ENCODE measurements around the gene TXLNG. TPM values are rescaled to one million over a fixed set of nuclear protein-coding genes. Genes with fewer than 3 reads are reported as not detected.

The TXLNG gene
- total and polyA plus RNA-seq, 9 donors, result 14.0 to 27.7 (median 20.2) TPM

DNA sequence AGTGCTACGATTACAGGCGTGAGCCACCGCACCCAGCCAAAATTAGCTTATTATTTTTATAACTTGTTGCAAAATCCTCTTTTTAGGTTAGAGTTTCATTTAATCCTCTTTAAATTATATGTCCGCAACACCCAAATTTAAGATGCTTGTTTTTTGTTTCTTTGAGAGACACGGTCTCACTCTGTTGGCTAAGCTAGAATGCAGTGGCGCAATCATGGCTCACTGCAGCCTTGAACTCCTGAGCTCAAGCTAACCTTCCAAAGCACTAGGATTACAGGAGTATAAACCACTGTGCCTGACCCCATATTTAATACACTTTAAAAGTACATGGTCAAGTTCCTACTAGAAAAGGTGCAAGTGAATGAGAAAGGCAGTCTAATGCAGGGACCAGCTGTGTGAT lies 81.7 kb downstream of the TXLNG start:
- Histone ChIP-seq H3K4me3 (no peak overlapping the region), H3K4me1 (ENCODE audit: insufficient read depth) (peaks cover 11% of the 10 kb centered on the region), H3K9me3 (no peaks in the 10 kb centered on the region), H3K27me3 (no peaks in the 10 kb centered on the region), H3K36me3 (no peaks in the 10 kb centered on the region), H3K27ac (no peak overlapping the region)
- 86 to 90% (median 88%) methylated on average over 6 of the region's 6 CpGs for WGBS, 3 donors
- intact Hi-C loops (cut with DNase I), result no loop called here
- DNase-seq, result peak in 2 of 5 donors; percentile 43 to 58
- TF ChIP-seq POLR2A (IDR thresholded peaks at IDR 0.05), result no peak
- TF ChIP-seq EP300 (IDR thresholded peaks at IDR 0.05), result no peak
- TF ChIP-seq CTCF (IDR thresholded peaks at IDR 0.05), result no peak

GRCh38 chrX:16868920-16869319 lies 82.7 kb downstream of the TXLNG start:
- Histone ChIP-seq H3K27me3 (no peaks in the 10 kb centered on the region), H3K4me3 (peak overlapping the region; percentile 73), H3K4me1 (ENCODE audit: insufficient read depth) (peaks cover 11% of the 10 kb centered on the region), H3K9me3 (no peaks in the 10 kb centered on the region), H3K36me3 (no peaks in the 10 kb centered on the region), H3K27ac (peak overlapping the region in 1 of 2 donors; percentile 94)
- DNase-seq, result no peak
- intact Hi-C loops (cut with DNase I), result no loop called here
- TF ChIP-seq POLR2A (IDR thresholded peaks at IDR 0.05) (no peak), EP300 (IDR thresholded peaks at IDR 0.05) (no peak), CTCF (IDR thresholded peaks at IDR 0.05) (no peak)
- WGBS, 3 donors, result 33 to 44% (median 43%) methylated on average over 7 of the region's 7 CpGs

DNA sequence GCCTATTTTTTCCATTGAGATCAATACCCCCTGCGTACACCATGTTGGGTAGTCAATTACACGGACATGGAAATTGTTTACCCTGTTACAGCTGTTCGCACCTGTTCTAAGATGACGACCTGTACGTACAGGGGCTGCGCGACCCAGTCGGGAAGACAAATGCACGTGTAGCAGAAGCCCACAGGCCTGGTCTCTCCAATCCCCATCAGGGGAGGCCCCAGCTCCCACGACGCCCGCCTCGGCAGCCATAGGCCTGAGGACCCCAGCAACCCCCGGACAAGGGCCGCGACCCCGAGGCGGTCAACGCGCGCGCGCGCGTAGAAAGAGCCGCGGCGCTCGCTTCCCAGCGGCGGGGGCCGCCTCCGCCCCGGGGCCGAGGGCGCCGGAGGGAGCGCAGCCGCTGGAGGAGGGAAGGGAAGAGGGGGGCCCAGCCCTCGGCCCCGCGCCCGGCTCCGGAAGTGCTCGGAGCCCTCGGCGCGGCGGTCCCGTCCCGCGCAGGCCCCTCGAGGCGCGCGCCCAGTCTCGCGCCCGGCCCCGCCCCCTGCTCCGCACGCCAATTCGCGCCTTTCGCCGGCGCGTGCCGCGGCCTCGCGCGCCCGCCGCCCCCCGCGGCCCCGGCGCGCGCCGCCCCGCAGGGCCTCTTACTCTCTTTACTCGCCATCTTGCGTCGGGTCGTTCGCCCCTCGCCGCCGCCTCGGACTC lies 83.3 kb downstream of the TXLNG start:
- no peak for DNase-seq
- Histone ChIP-seq H3K9me3 (no peaks in the 10 kb centered on the region), H3K4me3 (peak overlapping the region; percentile 73), H3K27ac (peak overlapping the region; percentile 79 to 94), H3K36me3 (no peaks in the 10 kb centered on the region), H3K4me1 (ENCODE audit: insufficient read depth) (peaks cover 11% of the 10 kb centered on the region), H3K27me3 (no peaks in the 10 kb centered on the region)
- 2 to 11% (median 7%) methylated on average over 32 to 92 of the region's 92 CpGs for WGBS, 3 donors
- TF ChIP-seq CTCF (IDR thresholded peaks at IDR 0.05) (no peak), POLR2A (IDR thresholded peaks at IDR 0.05) (no peak), EP300 (IDR thresholded peaks at IDR 0.05) (no peak)
- intact Hi-C loops (cut with DNase I), result loop anchor here in 1 of 4 donors (10.0 kb wide), 1 partner anchor 505 kb away; the partner anchor contains the start of gene NHS

DNA sequence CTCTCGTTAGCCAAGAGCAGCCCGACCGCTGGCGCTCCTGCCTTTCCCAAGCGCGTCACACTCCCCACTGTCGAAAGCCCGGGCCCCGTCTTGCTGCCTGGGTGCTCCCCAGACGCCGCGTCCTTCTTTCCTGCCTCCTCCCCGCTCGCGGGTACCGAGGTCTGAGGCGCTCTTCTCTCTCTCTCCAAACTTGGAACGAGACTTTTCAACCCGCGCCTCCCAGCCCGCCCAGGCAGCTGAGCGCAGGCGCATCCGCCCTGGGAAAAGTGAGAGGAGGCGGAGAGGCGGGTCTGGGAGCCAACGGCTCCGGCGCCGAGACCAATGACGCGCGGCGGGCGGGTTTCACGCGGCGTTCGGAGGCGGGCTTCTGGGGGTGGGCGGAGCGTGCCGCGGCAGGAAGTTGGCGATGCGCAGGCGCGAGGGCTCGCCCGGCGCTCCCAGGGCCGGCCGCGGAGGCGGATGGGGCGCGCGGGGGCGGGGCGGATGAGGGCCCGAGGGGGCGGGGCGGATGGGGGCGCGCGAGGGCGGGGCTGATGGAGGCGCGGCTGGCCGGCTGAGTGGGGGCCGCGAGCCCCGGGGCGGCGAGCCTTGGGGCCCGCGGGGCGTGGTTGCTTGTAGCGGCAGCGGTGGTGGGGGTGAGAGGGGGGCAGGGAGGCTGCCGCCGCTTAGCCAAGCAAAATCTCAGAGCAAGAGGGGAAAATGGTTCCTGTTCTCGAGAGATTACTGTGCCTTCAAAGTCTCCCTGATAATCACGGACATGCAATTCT lies 84.0 kb downstream of the TXLNG start, which contains the start of gene RBBP7:
TSS of gene RBBP7 (minus strand) at position 268 of the 767 bp plus-strand sequence. CDS start 309 bp downstream, outside the sequence.
- Histone ChIP-seq H3K4me1 (ENCODE audit: insufficient read depth) (peaks cover 10% of the 10 kb centered on the region), H3K36me3 (no peaks in the 10 kb centered on the region), H3K27ac (peak within 1 kb of the TSS; percentile 79 to 94), H3K27me3 (no peaks in the 10 kb centered on the region), H3K4me3 (peak within 1 kb of the TSS; percentile 73), H3K9me3 (no peaks in the 10 kb centered on the region)
- peak; percentile 96 to 98 (median 97) for DNase-seq
- intact Hi-C loops (cut with DNase I), result loop anchor here in 1 of 4 donors (10.0 kb wide), 1 partner anchor 505 kb away; the partner anchor contains the start of gene NHS
- 1 to 2% (median 1%) methylated on average over 56 to 84 of the region's 84 CpGs for WGBS, 3 donors
- TF ChIP-seq CTCF (IDR thresholded peaks at IDR 0.05) (peak in 1 of 3 donors; percentile 19), POLR2A (IDR thresholded peaks at IDR 0.05) (peak; percentile 90), EP300 (IDR thresholded peaks at IDR 0.05) (no peak)

Data from ovary (tissue), 9 donors.